Measurements from ENCODE around the gene ADAMTS20. TPM values are rescaled to one million over a fixed set of nuclear protein-coding genes. Genes with fewer than 3 reads are reported as not detected.
A peak's percentile ranks its signal among the peaks of the same experiment; 100 is the strongest.

ADAMTS20 gene
- 0.07 TPM in 1 of 2 replicates, not detected in the other for total RNA-seq (2022)
- percentile 8 among the genes with signal in this experiment for Bru-seq, nascent RNA
- BruChase-seq, experiment 1, labeled RNA remaining after a 2-hour chase: percentile 9 among the genes with signal in this experiment
- BruChase-seq, experiment 2, labeled RNA remaining after a 6-hour chase: percentile 6 among the genes with signal in this experiment
- long read RNA-seq, partial matches to known transcripts: 0 of 1 reads
- long read RNA-seq, other reads (novel, unspliced or antisense): 1 of 1 reads

- Mint-ChIP-seq H3K27ac (ENCODE audit: unreplicated experiment) (no peak within 1 kb of the TSS), H3K9me3 (ENCODE audit: unreplicated experiment) (peaks cover 12% of the 10 kb centered on the region), H3K4me3 (ENCODE audit: unreplicated experiment) (no peak within 1 kb of the TSS), H3K4me1 (ENCODE audit: low read depth, unreplicated experiment) (no peaks in the 10 kb centered on the region), H3K27me3 (ENCODE audit: insufficient read depth, unreplicated experiment) (no peaks in the 10 kb centered on the region), H3K36me3 (ENCODE audit: insufficient read depth, unreplicated experiment) (no peaks in the 10 kb centered on the region)
- Histone ChIP-seq H3K9me3 (peaks cover 13% of the 10 kb centered on the region), H3K4me1 (no peaks in the 10 kb centered on the region), H3K27me3 (replicated peaks; ENCODE audit: control insufficient read depth, insufficient read depth, low read length) (no peaks in the 10 kb centered on the region), H3K4me3 (ENCODE audit: low read depth, low read length) (no peak within 1 kb of the TSS), H3K36me3 (ENCODE audit: control insufficient read depth, insufficient read depth, low read length) (no peaks in the 10 kb centered on the region)
- no TSS peak for BruUV-seq (replicated peaks)
- POLR2A ChIA-PET: no interaction called here
- intact Hi-C loops (cut with micrococcal nuclease; ENCODE audit: unreplicated experiment): no loop called here
- CTCF ChIA-PET: no interaction called here
- DNase-seq: no peak
- no peak for TF ChIP-seq CTCF (IDR thresholded peaks at IDR 0.05; ENCODE audit: insufficient read depth in 1 of 2, low read depth in 1 of 2, low read length in 1 of 2, severe bottlenecking in 1 of 2, unreplicated experiment in 1 of 2)
Measured at GRCh38 chr12:43551971-43552559, at the start of gene ADAMTS20. Gene ADAMTS20 (minus strand): TSS chr12:43552203. CDS start chr12:43551921, 282 bp downstream.

GRCh38 chr12:43599708-43600107 is 47.7 kb upstream of the ADAMTS20 start:
- POLR2A ChIA-PET: no interaction called here

GRCh38 chr12:43599066-43599465 is 47.1 kb upstream of the ADAMTS20 start:
- H3K4me1 Mint-ChIP-seq (ENCODE audit: low read depth, unreplicated experiment): no peaks in the 10 kb centered on the region
- no peaks in the 10 kb centered on the region for H3K36me3 Mint-ChIP-seq (ENCODE audit: insufficient read depth, unreplicated experiment)
- no peak for DNase-seq
- ChIA-PET CTCF (no interaction called here), POLR2A (no interaction called here)
- TF ChIP-seq CTCF (IDR thresholded peaks at IDR 0.05; ENCODE audit: insufficient read depth in 1 of 2, low read depth in 1 of 2, low read length in 1 of 2, severe bottlenecking in 1 of 2, unreplicated experiment in 1 of 2): no peak
- Histone ChIP-seq H3K27me3 (replicated peaks; ENCODE audit: control insufficient read depth, insufficient read depth, low read length) (no peaks in the 10 kb centered on the region), H3K4me1 (no peaks in the 10 kb centered on the region), H3K9me3 (no peaks in the 10 kb centered on the region), H3K4me3 (ENCODE audit: low read depth, low read length) (no peak overlapping the region), H3K36me3 (ENCODE audit: control insufficient read depth, insufficient read depth, low read length) (no peaks in the 10 kb centered on the region)
- H3K27ac Mint-ChIP-seq (ENCODE audit: unreplicated experiment): no peak overlapping the region
- BruUV-seq (replicated peaks): no TSS peak
- intact Hi-C loops (cut with micrococcal nuclease; ENCODE audit: unreplicated experiment): no loop called here
- H3K9me3 Mint-ChIP-seq (ENCODE audit: unreplicated experiment): no peaks in the 10 kb centered on the region
- H3K27me3 Mint-ChIP-seq (ENCODE audit: insufficient read depth, unreplicated experiment): peaks cover 4% of the 10 kb centered on the region
- H3K4me3 Mint-ChIP-seq (ENCODE audit: unreplicated experiment): no peak overlapping the region

More at GRCh38 chr12:43599708-43600107, 47.7 kb upstream of the ADAMTS20 start:
- no peaks in the 10 kb centered on the region for H3K36me3 Mint-ChIP-seq (ENCODE audit: insufficient read depth, unreplicated experiment)
- Histone ChIP-seq H3K9me3 (no peaks in the 10 kb centered on the region), H3K4me3 (ENCODE audit: low read depth, low read length) (no peak overlapping the region), H3K4me1 (peaks cover 3% of the 10 kb centered on the region; the same call in 1 of the 2 replicates), H3K36me3 (ENCODE audit: control insufficient read depth, insufficient read depth, low read length) (no peaks in the 10 kb centered on the region), H3K27me3 (replicated peaks; ENCODE audit: control insufficient read depth, insufficient read depth, low read length) (no peaks in the 10 kb centered on the region)
- H3K27me3 Mint-ChIP-seq (ENCODE audit: insufficient read depth, unreplicated experiment): peaks cover 4% of the 10 kb centered on the region
- intact Hi-C loops (cut with micrococcal nuclease; ENCODE audit: unreplicated experiment): no loop called here
- BruUV-seq (replicated peaks): no TSS peak
- no peak overlapping the region for H3K27ac Mint-ChIP-seq (ENCODE audit: unreplicated experiment)
- no peak for DNase-seq
- no peak for TF ChIP-seq CTCF (IDR thresholded peaks at IDR 0.05; ENCODE audit: insufficient read depth in 1 of 2, low read depth in 1 of 2, low read length in 1 of 2, severe bottlenecking in 1 of 2, unreplicated experiment in 1 of 2)
- H3K4me3 Mint-ChIP-seq (ENCODE audit: unreplicated experiment): no peak overlapping the region
- CTCF ChIA-PET: no interaction called here
- no peaks in the 10 kb centered on the region for H3K9me3 Mint-ChIP-seq (ENCODE audit: unreplicated experiment)
- no peaks in the 10 kb centered on the region for H3K4me1 Mint-ChIP-seq (ENCODE audit: low read depth, unreplicated experiment)

Measured in Caco-2 (cell line).